Caki2 (cell line): Measurements from ENCODE around the gene WDFY2. TPM values are rescaled to one million over a fixed set of nuclear protein-coding genes. Genes with fewer than 3 reads are reported as not detected.

ENCODE experiments used
- DNase-seq: peaks from one replicate; pipeline ENCODE4 v3.0.0-alpha.2; 2015; ENCODE audit warnings: low read depth
- in situ Hi-C: cut with HindIII; loops from 2 replicates; pipeline ENCODE4 v1.10.0; 2016; ENCODE audit warnings: low sequenced_read_pairs, low pct_unique_long_range_greater_than_20kb, mixed read lengths
- total RNA-seq: library from RNA; depleted of rRNA; stranded (reverse); fragments of >200 nt; shearing (Covaris generic); gene quantifications from 2 replicates; pipeline ENCODE4 v1.2.3, GENCODE V29; 2014; ENCODE audit warnings: low replicate concordance

The WDFY2 gene
- total RNA-seq, 1 experiment from 2014 or later, result 1.2 TPM

- DNase-seq, result no peak
- in situ Hi-C loops, result no loop called here
These were observed 202.4 kb downstream of the WDFY2 start for GRCh38 chr13:51786425-51787265.

GRCh38 chr13:51793570-51794271 lies 209.5 kb downstream of the WDFY2 start:
- in situ Hi-C loops, result no loop called here
- no peak for DNase-seq

GRCh38 chr13:51794964-51795363 lies 210.7 kb downstream of the WDFY2 start:
- in situ Hi-C loops, result no loop called here
- no peak for DNase-seq

- DNase-seq, result no peak
- in situ Hi-C loops, result no loop called here
These were observed 211.2 kb downstream of the WDFY2 start for GRCh38 chr13:51795419-51795818.

- in situ Hi-C loops, result no loop called here
- DNase-seq, result no peak
These were observed 212.3 kb downstream of the WDFY2 start for GRCh38 chr13:51796546-51796945.

GRCh38 chr13:51797664-51798488 lies 213.6 kb downstream of the WDFY2 start:
- peak; percentile 58 for DNase-seq
- in situ Hi-C loops, result no loop called here

GRCh38 chr13:51799261-51799660 lies 215.0 kb downstream of the WDFY2 start:
- in situ Hi-C loops, result no loop called here
- no peak for DNase-seq

- in situ Hi-C loops, result no loop called here
- no peak for DNase-seq
These were observed 216.2 kb downstream of the WDFY2 start for GRCh38 chr13:51800486-51800885.

GRCh38 chr13:51801631-51802099 lies 217.4 kb downstream of the WDFY2 start:
- no peak for DNase-seq
- in situ Hi-C loops, result no loop called here

- no peak for DNase-seq
- in situ Hi-C loops, result no loop called here
These were observed 218.6 kb downstream of the WDFY2 start for GRCh38 chr13:51802631-51803418.

GRCh38 chr13:51803422-51804294 lies 219.4 kb downstream of the WDFY2 start, which contains the start of gene DHRS12:
Gene DHRS12 (minus strand): TSS chr13:51804163. CDS start chr13:51799659, 4,504 bp downstream.
- peak; percentile 75 for DNase-seq
- in situ Hi-C loops, result no loop called here

GRCh38 chr13:51804295-51805172 lies 220.3 kb downstream of the WDFY2 start:
- DNase-seq, result no peak
- in situ Hi-C loops, result no loop called here

GRCh38 chr13:51805313-51805712 lies 221.1 kb downstream of the WDFY2 start:
- no peak for DNase-seq
- in situ Hi-C loops, result no loop called here

- in situ Hi-C loops, result no loop called here
- no peak for DNase-seq
These were observed 221.7 kb downstream of the WDFY2 start for GRCh38 chr13:51805925-51806324.

- in situ Hi-C loops, result no loop called here
- DNase-seq, result no peak
These were observed 222.3 kb downstream of the WDFY2 start for GRCh38 chr13:51806566-51806965.

- in situ Hi-C loops, result no loop called here
- DNase-seq, result no peak
These were observed 222.8 kb downstream of the WDFY2 start for GRCh38 chr13:51807041-51807440.
